Stimulated activated CD4-positive, alpha-beta T cell treated with anti-CD3 and anti-CD28 coated beads, TNF-alpha, amount 100 ng/mL, for 48 hours (primary cell): ENCODE data around the gene GCLM.
"Not testable (repeated sequence)": the region's sequence is repeated elsewhere in the genome, so short reads cannot be mapped to it uniquely, and the experiment has no call there.

Experiments used
- DNase-seq, 3 donors: peaks; one replicate each; pipeline ENCODE4 v3.0.0-alpha.2; 2020; ENCODE audit warnings: low read depth in 3 of 3

GCLM gene

GRCh38 chr1:93888900-93889299 lies 20.3 kb downstream of the GCLM start:
- DNase-seq: no peak

- no peak for DNase-seq
Observed at GRCh38 chr1:93882269-93882668, 27.0 kb downstream of the GCLM start.

- no peak for DNase-seq
Observed at GRCh38 chr1:93880731-93881130, 28.5 kb downstream of the GCLM start.

GRCh38 chr1:93878889-93879586 lies 30.2 kb downstream of the GCLM start, which contains the start of gene DNTTIP2:
DNTTIP2 (minus strand) TSS chr1:93879206; CDS start chr1:93879148, 58 bp downstream.
- peak; percentile 74 to 85 (median 82) for DNase-seq

GRCh38 chr1:93878501-93878888 lies 30.7 kb downstream of the GCLM start:
- DNase-seq: peak; percentile 36 to 41 (median 38)

GRCh38 chr1:93877529-93877928 lies 31.7 kb downstream of the GCLM start:
- DNase-seq: no peak

GRCh38 chr1:93876244-93876643 lies 33.0 kb downstream of the GCLM start:
- no peak for DNase-seq

- no peak for DNase-seq
Observed at GRCh38 chr1:93874025-93874651, 35.1 kb downstream of the GCLM start.

- DNase-seq: no peak
Observed at GRCh38 chr1:93871366-93871765, 37.9 kb downstream of the GCLM start.

GRCh38 chr1:93869653-93870052 lies 39.6 kb downstream of the GCLM start:
- DNase-seq: no peak

- DNase-seq: not testable (repeated sequence)
Observed at GRCh38 chr1:93868492-93868891, 40.7 kb downstream of the GCLM start.

GRCh38 chr1:93865253-93865652 lies 44.0 kb downstream of the GCLM start:
- no peak for DNase-seq

- DNase-seq: no peak
Observed at GRCh38 chr1:93864175-93864574, 45.1 kb downstream of the GCLM start.

GRCh38 chr1:93857653-93858052 lies 51.6 kb downstream of the GCLM start:
- not testable (repeated sequence) for DNase-seq

- DNase-seq: not testable (repeated sequence)
Observed at GRCh38 chr1:93855983-93856382, 53.2 kb downstream of the GCLM start.

GRCh38 chr1:93853940-93854339 lies 55.3 kb downstream of the GCLM start:
- no peak for DNase-seq

GRCh38 chr1:93851878-93852277 lies 57.4 kb downstream of the GCLM start:
- DNase-seq: no peak

GRCh38 chr1:93851327-93851712 lies 57.9 kb downstream of the GCLM start:
- DNase-seq: no peak

GRCh38 chr1:93850687-93851326 lies 58.4 kb downstream of the GCLM start:
- peak; percentile 11 to 22 (median 12) for DNase-seq

GRCh38 chr1:93848350-93848883 lies 60.8 kb downstream of the GCLM start:
- DNase-seq: no peak

GRCh38 chr1:93847811-93848288 lies 61.4 kb downstream of the GCLM start:
- DNase-seq: peak; percentile 24 to 40 (median 33)

GRCh38 chr1:93846992-93847810 lies 62.0 kb downstream of the GCLM start:
- peak; percentile 73 to 78 (median 75) for DNase-seq
